Measurements from ENCODE around the gene TRMT6.

The TRMT6 gene

GRCh38 chr20:5950271-5951031 lies at the start of gene TRMT6, which contains the start of gene MCM8:
TSS of gene TRMT6 (minus strand) at chr20:5950533. CDS start at chr20:5950405, 128 bp downstream.
TSS of gene MCM8 (plus strand) at chr20:5950652. CDS start at chr20:5952016, 1,364 bp downstream.
- DNase-seq, result peak; percentile 87 to 92 (median 90)

GRCh38 chr20:5999783-6000182 lies 49.5 kb upstream of the TRMT6 start:
- DNase-seq, result no peak

- no peak for DNase-seq
Measured at GRCh38 chr20:5996765-5997164, 46.4 kb upstream of the TRMT6 start.

GRCh38 chr20:5991623-5992441 lies 41.5 kb upstream of the TRMT6 start:
- no peak for DNase-seq

- DNase-seq, result no peak
Measured at GRCh38 chr20:5990946-5991345, 40.6 kb upstream of the TRMT6 start.

- DNase-seq, result no peak
Measured at GRCh38 chr20:5989539-5989938, 39.2 kb upstream of the TRMT6 start.

GRCh38 chr20:5987383-5987782 lies 37.0 kb upstream of the TRMT6 start:
- DNase-seq, result no peak

GRCh38 chr20:5980720-5981538 lies 30.6 kb upstream of the TRMT6 start:
- no peak for DNase-seq

- DNase-seq, result no peak
Measured at GRCh38 chr20:5979801-5980200, 29.5 kb upstream of the TRMT6 start.

- DNase-seq, result no peak
Measured at GRCh38 chr20:5977975-5978374, 27.6 kb upstream of the TRMT6 start.

GRCh38 chr20:5977223-5977622 lies 26.9 kb upstream of the TRMT6 start:
- no peak for DNase-seq

- DNase-seq, result no peak
Measured at GRCh38 chr20:5975778-5976177, 25.4 kb upstream of the TRMT6 start.

- no peak for DNase-seq
Measured at GRCh38 chr20:5974531-5974930, 24.2 kb upstream of the TRMT6 start.

GRCh38 chr20:5973971-5974370 lies 23.6 kb upstream of the TRMT6 start:
- DNase-seq, result no peak

GRCh38 chr20:5973172-5973571 lies 22.8 kb upstream of the TRMT6 start:
- no peak for DNase-seq

- DNase-seq, result no peak
Measured at GRCh38 chr20:5971203-5971602, 20.9 kb upstream of the TRMT6 start.

GRCh38 chr20:5970381-5970780 lies 20.0 kb upstream of the TRMT6 start:
- DNase-seq, result no peak

- DNase-seq, result no peak
Measured at GRCh38 chr20:5969940-5970339, 19.6 kb upstream of the TRMT6 start.

GRCh38 chr20:5969348-5969935 lies 19.1 kb upstream of the TRMT6 start:
- DNase-seq, result no peak

GRCh38 chr20:5968462-5968861 lies 18.1 kb upstream of the TRMT6 start:
- DNase-seq, result no peak

- DNase-seq, result no peak
Measured at GRCh38 chr20:5967469-5967868, 17.1 kb upstream of the TRMT6 start.

- no peak for DNase-seq
Measured at GRCh38 chr20:5949943-5950270, 426 bp downstream of the TRMT6 start.

- DNase-seq, result peak in 1 of 4 experiments; percentile 4
Measured at GRCh38 chr20:5947276-5947675, 3.1 kb downstream of the TRMT6 start.
